GM21423 (cell line): ENCODE data around the gene ZNF276.

Experiments used
- ATAC-seq: cut with Tn5 transposase; IDR thresholded peaks from one replicate; pipeline ENCODE4 v1.9.1; 2021; ENCODE audit warnings: mild to moderate bottlenecking, moderate library complexity; ENCODE audit not compliant: unreplicated experiment

Gene ZNF276

GRCh38 chr16:89710709-89711564, 10.4 kb upstream of the ZNF276 start:
- no peak for ATAC-seq

- peak; percentile 48 for ATAC-seq
Measured at GRCh38 chr16:89711601-89712273, 9.6 kb upstream of the ZNF276 start.

GRCh38 chr16:89712274-89712781, 9.0 kb upstream of the ZNF276 start:
- ATAC-seq = no peak

GRCh38 chr16:89716493-89716892, 4.8 kb upstream of the ZNF276 start:
- ATAC-seq = no peak

- no peak for ATAC-seq
Measured at GRCh38 chr16:89716916-89717687, 4.2 kb upstream of the ZNF276 start.

GRCh38 chr16:89717688-89718505, 3.4 kb upstream of the ZNF276 start:
- no peak for ATAC-seq

- peak; percentile 21 for ATAC-seq
Measured at GRCh38 chr16:89720551-89720812, 855 bp upstream of the ZNF276 start.

GRCh38 chr16:89721546-89722391, 432 bp downstream of the ZNF276 start:
- ATAC-seq = peak; percentile 29

- ATAC-seq = no peak
Measured at GRCh38 chr16:89722392-89723278, 1.3 kb downstream of the ZNF276 start.

GRCh38 chr16:89723279-89724250, 2.2 kb downstream of the ZNF276 start:
- no peak for ATAC-seq

- no peak for ATAC-seq
Measured at GRCh38 chr16:89727406-89728120, 6.2 kb downstream of the ZNF276 start.

- ATAC-seq = no peak
Measured at GRCh38 chr16:89729293-89729692, 8.0 kb downstream of the ZNF276 start.

GRCh38 chr16:89729863-89730593, 8.7 kb downstream of the ZNF276 start:
- no peak for ATAC-seq

- ATAC-seq = no peak
Measured at GRCh38 chr16:89730610-89731234, 9.4 kb downstream of the ZNF276 start.

- ATAC-seq = no peak
Measured at GRCh38 chr16:89732142-89732917, 11.0 kb downstream of the ZNF276 start.
